Psoas muscle (tissue), 8 donors: Measurements from ENCODE around the gene VCL. TPM values are rescaled to one million over a fixed set of nuclear protein-coding genes. Genes with fewer than 3 reads are reported as not detected.
A peak's percentile ranks its signal among the peaks of the same experiment; 100 is the strongest.

ENCODE experiments used
- ATAC-seq, 4 donors: fragments of 200-7000 bp; cut with Tn5 transposase; one replicate each; pipeline ENCODE4 v1.9.1; 2020; ENCODE audit warnings: moderate library complexity in 3 of 4, mild to moderate bottlenecking in 2 of 4
- DNase-seq, 2 donors: peaks; one replicate each; pipeline ENCODE4 v3.0.0-alpha.2; 2020
- H3K27ac ChIP-seq: fragments of 200-600 bp; one replicate; pipeline ENCODE4 v1.8.0; 2022
- H3K27me3 ChIP-seq, 3 donors: fragments of 200-600 bp in 1 of 3; one replicate each; pipeline versions ENCODE4 v1.6.1 to v1.8.0; 2013 to 2022; ENCODE audit warnings: low read length in 2 of 3, mild to moderate bottlenecking in 2 of 3, moderate library complexity in 1 of 3; ENCODE audit not compliant: insufficient read depth in 3 of 3
- H3K36me3 ChIP-seq, 2 donors: fragments of 200-600 bp in 1 of 2; one replicate each; pipeline versions ENCODE4 v1.6.1 to v1.8.0; 2013 to 2022; ENCODE audit warnings: low read depth in 1 of 2, mild to moderate bottlenecking in 1 of 2, moderate library complexity in 1 of 2; ENCODE audit not compliant: insufficient read depth in 1 of 2
- H3K4me1 ChIP-seq: fragments of 200-600 bp; one replicate; pipeline ENCODE4 v1.8.0; 2022
- H3K4me3 ChIP-seq: fragments of 200-600 bp; one replicate; pipeline ENCODE4 v1.8.0; 2022; ENCODE audit warnings: mild to moderate bottlenecking
- H3K9me3 ChIP-seq: fragments of 200-600 bp; one replicate; pipeline ENCODE4 v1.8.0; 2022
- WGBS, 3 donors: extraction: QIAGEN DNeasy Blood & Tissue Kit; methylation state at CpG; one replicate each; pipeline versions ENCODE4 v1.1.6 to v1.1.7; 2013; 5-methylcytosine and 5-hydroxymethylcytosine counted together
- intact Hi-C, 2 donors: fragments of 100-400 bp; cut with DNase I; formaldehyde crosslinking; loops; one replicate each; pipeline versions ENCODE4 v1.11.0 to v1.14.2; 2022
- polyA plus RNA-seq, 3 donors: library from polyadenylated mRNA; stranded (reverse); fragments of 200-250 nt; gene quantifications; one replicate each; pipeline ENCODE4 v1.2.3, GENCODE V29; 2013
- total RNA-seq, 4 donors: library from RNA; stranded (reverse); fragmentation: NEBNext Ultra II Directional in 2 of 4; extraction: Animal tissue kit (Norgen Biotek cat#: 25700) in 2 of 4; gene quantifications; one replicate each; pipeline versions ENCODE4 v1.2.1 to v1.2.4, GENCODE V29; 2021 to 2023
- TF ChIP-seq, protein P1 (sequence below): fragments of 200-600 bp; IDR thresholded peaks from one replicate; pipeline ENCODE4 v1.8.0; 2022; ENCODE audit warnings: antibody characterized with exemption
- donor health status: healthy with polysubstance abuse.
- donor health status: DM: no; HTN: no; CAD: no; lungs with moderate emphysema.
- donor health status: Bipolar disorder and iron deficiency.
- donor health status: healthy.
- donor health status: DM: yes; HTN: yes; CAD: no.
- donor health status: DM: no; HTN: no; CAD: no.
- donor health status: DM: no; HTN: no; CAD: no.
- donor health status: DM: yes; HTN: yes; CAD: no.

Gene VCL
- total and polyA plus RNA-seq, 7 donors, result 54.5 to 426 (median 93.2) TPM

DNA sequence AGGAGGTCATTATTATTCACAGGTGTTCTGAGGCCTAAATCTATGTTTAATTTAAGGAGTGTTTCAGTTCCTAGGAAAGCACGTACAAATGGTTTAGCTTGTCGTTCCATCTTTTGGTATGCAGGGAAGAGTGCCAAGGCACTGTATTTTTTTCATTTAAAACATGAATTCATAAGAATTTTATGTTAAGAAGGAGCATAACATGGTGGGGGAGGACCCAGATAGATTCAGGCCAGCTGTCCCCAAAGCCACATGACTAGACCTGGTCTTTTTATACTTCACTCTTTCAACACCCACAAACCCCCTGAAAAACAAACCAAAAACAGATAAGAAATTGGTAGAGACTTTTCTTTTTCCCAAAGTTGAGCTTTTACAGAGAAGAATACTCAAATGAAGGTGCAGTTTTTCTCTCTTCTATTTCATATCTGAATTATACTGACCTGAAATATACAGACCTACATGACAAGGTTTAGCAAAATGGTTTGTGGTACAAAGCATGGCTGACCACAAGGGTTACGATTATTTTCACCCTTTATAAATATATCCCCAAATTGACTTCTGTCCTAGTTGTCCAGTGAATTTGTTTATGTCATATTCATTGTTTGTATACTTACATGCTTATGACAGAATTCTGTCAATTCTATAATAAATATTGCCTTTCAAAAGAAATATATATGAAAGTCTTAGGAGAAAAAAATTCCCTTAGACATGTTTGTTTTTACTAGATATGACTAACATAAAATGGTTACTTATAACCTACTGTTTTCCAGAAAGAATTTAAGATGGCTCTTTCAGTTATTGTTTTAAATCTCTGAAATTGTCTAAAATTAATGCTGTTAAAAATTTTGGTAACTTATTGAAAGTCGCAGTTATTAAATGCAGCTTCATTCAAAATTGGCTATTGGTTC is 81.4 kb downstream of the VCL start:
- Histone ChIP-seq H3K9me3 (no peaks in the 10 kb centered on the region), H3K27ac (peak overlapping the region; percentile 62), H3K4me3 (no peak overlapping the region), H3K27me3 (no peaks in the 10 kb centered on the region), H3K4me1 (peaks cover 38% of the 10 kb centered on the region), H3K36me3 (peaks cover 0 to 56% of the 10 kb centered on the region in 2 donors)
- WGBS, 3 donors, result 60 to 75% (median 66%) methylated on average over 4 of the region's 4 CpGs
- intact Hi-C loops, result loop anchor here in 1 of 2 donors (5.0 kb wide), 1 partner anchor 117 kb away; no protein-coding TSS in a partner anchor
- ATAC-seq (no peak), DNase-seq (no peak)
- TF ChIP-seq, protein P1, sequence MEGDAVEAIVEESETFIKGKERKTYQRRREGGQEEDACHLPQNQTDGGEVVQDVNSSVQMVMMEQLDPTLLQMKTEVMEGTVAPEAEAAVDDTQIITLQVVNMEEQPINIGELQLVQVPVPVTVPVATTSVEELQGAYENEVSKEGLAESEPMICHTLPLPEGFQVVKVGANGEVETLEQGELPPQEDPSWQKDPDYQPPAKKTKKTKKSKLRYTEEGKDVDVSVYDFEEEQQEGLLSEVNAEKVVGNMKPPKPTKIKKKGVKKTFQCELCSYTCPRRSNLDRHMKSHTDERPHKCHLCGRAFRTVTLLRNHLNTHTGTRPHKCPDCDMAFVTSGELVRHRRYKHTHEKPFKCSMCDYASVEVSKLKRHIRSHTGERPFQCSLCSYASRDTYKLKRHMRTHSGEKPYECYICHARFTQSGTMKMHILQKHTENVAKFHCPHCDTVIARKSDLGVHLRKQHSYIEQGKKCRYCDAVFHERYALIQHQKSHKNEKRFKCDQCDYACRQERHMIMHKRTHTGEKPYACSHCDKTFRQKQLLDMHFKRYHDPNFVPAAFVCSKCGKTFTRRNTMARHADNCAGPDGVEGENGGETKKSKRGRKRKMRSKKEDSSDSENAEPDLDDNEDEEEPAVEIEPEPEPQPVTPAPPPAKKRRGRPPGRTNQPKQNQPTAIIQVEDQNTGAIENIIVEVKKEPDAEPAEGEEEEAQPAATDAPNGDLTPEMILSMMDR, result no peak

DNA sequence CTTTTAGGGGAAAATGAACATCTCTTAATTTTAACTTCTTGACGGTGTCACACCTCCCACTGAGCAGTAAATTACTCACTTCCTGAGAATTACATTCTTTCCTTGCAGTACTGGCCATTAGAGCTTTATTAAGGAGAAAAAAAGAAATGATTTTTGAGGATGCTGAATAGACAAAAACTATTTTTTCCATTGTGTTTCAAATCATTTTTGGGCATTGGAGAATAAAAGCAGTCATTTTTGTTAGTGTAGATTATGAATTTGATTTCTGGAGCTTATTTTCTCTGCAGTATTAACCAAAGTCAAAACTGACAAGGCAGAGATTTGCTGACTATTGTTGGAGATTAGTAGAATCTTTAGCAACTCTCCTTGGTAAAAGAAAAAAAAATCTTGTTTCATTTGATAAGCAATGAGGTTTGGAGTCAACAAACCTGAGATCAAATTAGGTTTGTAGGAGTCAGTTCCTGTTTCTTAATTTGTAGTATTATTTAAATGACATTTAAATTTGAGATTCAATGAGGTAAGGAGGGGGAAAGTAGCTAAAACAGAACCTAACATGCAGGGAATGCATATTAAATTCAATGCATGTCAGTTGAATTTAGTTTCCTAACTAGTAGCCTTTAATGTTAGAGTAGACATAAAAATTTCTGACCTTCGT is 82.1 kb downstream of the VCL start:
- H3K4me1 ChIP-seq, result peaks cover 38% of the 10 kb centered on the region

DNA sequence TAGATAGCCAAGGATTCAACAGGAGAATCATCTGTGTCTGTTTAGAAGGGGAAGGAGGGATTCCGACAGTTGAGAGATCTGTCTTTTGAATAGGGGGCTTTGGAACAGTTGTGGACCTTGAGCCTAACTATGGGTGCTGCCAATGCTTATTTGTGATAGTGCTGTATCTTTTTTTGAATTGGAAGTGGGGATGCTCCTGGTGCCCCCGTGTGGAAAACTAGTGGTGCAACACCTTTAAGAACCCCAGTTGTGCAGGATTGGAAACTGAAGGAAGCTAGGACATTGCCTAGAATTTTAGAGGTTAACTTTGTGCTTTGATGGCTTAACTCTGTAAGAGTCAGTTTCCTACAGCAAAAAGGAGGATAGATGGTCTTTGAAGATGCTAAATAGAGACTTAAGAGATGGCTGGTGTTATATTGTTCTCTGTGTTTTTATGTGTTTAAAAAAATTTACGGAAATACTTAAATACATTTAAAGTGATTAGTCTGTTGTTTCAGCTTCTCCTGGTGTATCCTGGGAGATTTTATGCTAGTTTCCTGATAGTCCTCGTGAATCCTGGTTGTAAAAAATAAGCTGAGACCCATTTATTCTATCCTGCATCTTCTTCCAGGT is 83.4 kb downstream of the VCL start:
- Histone ChIP-seq H3K9me3 (no peaks in the 10 kb centered on the region), H3K4me1 (peaks cover 32% of the 10 kb centered on the region), H3K27ac (peak overlapping the region; percentile 52), H3K4me3 (no peak overlapping the region), H3K36me3 (peaks cover 0 to 57% of the 10 kb centered on the region in 2 donors), H3K27me3 (no peaks in the 10 kb centered on the region)
- DNase-seq, result no peak
- 50 to 52% (median 52%) methylated on average over 4 of the region's 4 CpGs for WGBS, 3 donors
- ATAC-seq, result peak; percentile 51 to 62 (median 56)
- TF ChIP-seq, protein P1, result peak; percentile 74
- intact Hi-C loops, result loop anchor here (1.0 to 5.0 kb wide), 3 partner anchors 79 to 195 kb away; no protein-coding TSS in a partner anchor

More for the DNA sequence above, 82.1 kb downstream of the VCL start:
- peaks cover 0 to 56% of the 10 kb centered on the region in 2 donors for H3K36me3 ChIP-seq
- DNase-seq (no peak), ATAC-seq (no peak)
- peak overlapping the region; percentile 62 for H3K27ac ChIP-seq
- H3K4me3 ChIP-seq, result no peak overlapping the region
- no peaks in the 10 kb centered on the region for H3K27me3 ChIP-seq
- WGBS, 3 donors, result 64 to 75% (median 71%) methylated on average over 2 of the region's 2 CpGs
- intact Hi-C loops, result loop anchor here (5.0 kb wide), 3 partner anchors 78 to 193 kb away; no protein-coding TSS in a partner anchor
- H3K9me3 ChIP-seq, result no peaks in the 10 kb centered on the region
- TF ChIP-seq, protein P1, result no peak

DNA sequence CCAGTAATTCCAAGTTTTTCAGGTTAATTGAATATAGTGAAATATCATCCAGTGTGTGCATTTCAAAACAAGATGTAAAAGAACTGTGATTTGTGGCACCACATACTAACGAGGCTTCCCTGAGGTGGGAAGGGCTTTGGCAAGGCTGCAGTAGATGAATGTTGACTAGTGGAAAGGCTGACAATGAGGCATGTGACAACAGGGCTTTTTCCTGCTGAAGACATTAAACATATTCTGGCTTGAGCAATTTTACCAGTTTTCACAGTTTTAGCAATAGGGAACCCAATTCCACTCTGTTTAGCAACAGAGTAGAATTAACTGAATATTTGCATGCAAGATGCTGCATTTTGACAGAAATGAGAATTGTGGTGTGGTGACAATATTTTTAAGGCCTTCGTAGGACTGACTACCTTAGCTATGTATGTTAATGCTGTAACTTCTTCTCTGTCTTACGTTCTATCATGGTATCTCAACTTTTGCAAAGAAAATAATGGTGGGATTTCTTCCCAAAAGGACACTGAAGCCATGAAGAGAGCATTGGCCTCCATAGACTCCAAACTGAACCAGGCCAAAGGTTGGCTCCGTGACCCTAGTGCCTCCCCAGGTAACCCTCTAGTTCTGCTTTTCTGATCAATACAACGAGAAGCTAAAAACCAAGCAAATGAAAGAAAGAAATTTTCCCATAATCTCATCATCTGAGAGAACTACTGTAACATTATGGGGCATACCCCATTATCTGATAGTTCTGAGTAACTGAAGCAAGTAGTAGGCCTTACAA is 84.2 kb downstream of the VCL start:
- ATAC-seq, result no peak

More for the DNA sequence above, 84.2 kb downstream of the VCL start:
- no peaks in the 10 kb centered on the region for H3K9me3 ChIP-seq
- no peak overlapping the region for H3K4me3 ChIP-seq
- H3K27ac ChIP-seq, result no peak overlapping the region
- peaks cover 32% of the 10 kb centered on the region for H3K4me1 ChIP-seq
- peaks cover 0 to 59% of the 10 kb centered on the region in 2 donors for H3K36me3 ChIP-seq
- TF ChIP-seq, protein P1, result no peak
- no peak for DNase-seq
- intact Hi-C loops, result loop anchor here (1.0 to 5.0 kb wide), 3 partner anchors 80 to 196 kb away; no protein-coding TSS in a partner anchor
- H3K27me3 ChIP-seq, result no peaks in the 10 kb centered on the region
- WGBS, 3 donors, result 57 to 71% (median 69%) methylated on average over 5 of the region's 5 CpGs
